HL-60/S4 treated with retinoic acid at 250 ng/mL for 4 days and 3 days (cell line): ENCODE data around the gene GDAP2.

Experiments
- in situ Hi-C: fragments of 300-500 bp; cut with MboI; formaldehyde crosslinking; loops from 2 replicates; pipeline ENCODE4 v1.7.0; 2022; ENCODE audit warnings: low sequenced_read_pairs

The GDAP2 gene

DNA sequence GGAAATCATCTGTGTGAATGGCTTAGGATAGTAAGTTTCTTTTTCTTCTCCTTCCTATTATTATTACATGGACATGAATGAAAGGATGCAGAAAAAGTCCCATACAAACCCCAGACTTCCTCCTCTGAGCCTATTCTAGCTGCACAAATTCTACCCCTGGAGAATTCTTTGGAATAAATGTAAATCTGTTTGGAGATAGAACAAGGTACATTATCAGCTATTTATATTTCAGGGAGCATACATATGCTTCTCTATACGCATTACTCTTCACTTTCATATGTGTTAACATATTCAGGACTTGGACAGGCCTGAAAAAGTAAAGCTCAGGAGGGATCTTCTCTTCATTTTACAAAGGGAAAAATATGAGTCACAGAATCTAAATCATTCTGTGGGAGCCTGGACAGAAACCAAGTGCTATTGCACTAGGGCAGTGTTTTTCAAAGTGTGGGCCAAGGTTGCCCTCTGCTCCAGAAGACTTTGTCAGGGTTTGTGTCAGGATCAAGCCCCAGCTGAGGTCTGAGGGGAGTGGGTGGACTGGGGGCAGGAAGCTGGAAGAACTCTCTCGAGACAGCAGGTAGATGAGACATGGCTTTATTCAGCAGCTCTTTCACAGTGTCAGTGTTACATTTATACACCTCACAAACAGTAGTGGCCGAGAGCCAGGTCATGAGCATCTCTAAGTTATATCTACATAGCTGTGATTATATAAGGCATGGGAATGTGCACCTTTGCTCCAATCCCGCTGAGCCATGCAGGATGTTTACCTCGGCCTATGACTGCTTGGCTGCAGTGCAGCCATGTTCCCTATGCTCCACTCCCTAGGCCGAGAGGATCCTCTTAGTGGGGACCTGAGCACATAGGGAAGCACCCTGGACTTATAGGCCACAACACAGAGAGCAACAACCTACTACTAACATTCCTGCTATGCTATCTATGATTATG is 114.3 kb downstream of the GDAP2 start:
- in situ Hi-C loops, result no loop called here
